ENCODE measurements around the gene PANX3.
"Not testable (repeated sequence)": the region's sequence is repeated elsewhere in the genome, so short reads cannot be mapped to it uniquely, and the experiment has no call there.

GRCh38 chr11:124602723-124603122 is 8.5 kb upstream of the PANX3 start:
- not testable (repeated sequence) for TF ChIP-seq CTCF, POLR2A (IDR thresholded peaks at IDR 0.05)

All from upper lobe of left lung (tissue), 4 donors.